GM03348 (cell line): ENCODE data around the gene CHODL.

ENCODE experiments used
- DNase-seq: peaks from one replicate; pipeline ENCODE4 v3.0.0; 2012; ENCODE audit warnings: low spot score

Gene CHODL, protein sequence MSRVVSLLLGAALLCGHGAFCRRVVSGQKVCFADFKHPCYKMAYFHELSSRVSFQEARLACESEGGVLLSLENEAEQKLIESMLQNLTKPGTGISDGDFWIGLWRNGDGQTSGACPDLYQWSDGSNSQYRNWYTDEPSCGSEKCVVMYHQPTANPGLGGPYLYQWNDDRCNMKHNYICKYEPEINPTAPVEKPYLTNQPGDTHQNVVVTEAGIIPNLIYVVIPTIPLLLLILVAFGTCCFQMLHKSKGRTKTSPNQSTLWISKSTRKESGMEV

GRCh38 chr21:18244671-18245463 lies at the start of gene CHODL:
Gene CHODL, plus strand, starts transcription at chr21:18244833. Its CDS starts 391 bp downstream, at chr21:18245224.
- DNase-seq = no peak

DNA sequence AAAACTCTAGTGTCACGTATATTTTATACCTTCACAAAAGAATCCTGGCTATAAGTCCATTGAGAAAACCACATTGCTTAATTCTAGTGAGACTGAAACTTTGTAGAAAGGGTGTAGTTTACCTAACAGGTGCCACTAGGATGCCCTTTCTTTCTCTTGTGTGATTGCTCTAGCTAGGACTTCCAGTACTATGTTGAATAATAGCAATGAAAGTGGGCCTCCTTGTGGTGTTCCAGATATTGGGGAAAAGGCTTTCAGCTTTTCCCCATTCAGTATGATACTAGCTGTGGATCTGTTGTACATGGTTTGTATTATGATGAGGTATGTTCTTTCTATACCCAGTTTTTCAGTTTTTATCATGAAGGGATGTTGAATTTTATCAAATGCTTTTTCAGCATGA lies 39.7 kb upstream of the CHODL start:
- no peak for DNase-seq

GRCh38 chr21:18218331-18218730 lies 26.3 kb upstream of the CHODL start:
- DNase-seq = no peak

GRCh38 chr21:18220498-18220897 lies 24.1 kb upstream of the CHODL start:
- no peak for DNase-seq

DNA sequence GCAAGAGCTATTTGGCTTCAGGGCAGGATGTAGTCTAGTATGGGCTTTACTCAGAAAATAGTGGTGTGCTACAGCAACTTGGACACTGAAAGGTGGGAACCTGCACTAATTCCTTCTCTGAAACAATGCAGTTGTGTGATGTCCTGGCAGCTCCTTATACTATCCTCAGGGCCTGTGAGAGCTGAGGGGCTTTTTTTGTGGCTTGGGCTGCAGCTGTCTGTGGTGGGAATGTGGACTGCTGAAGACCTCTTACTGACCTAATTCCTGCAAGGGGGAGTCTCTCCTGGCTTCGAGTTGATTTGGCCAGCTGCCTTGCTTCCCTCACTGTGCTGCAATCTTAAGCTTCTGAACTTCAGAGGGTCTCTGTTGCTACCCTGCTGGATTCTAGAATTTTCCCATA lies 22.3 kb upstream of the CHODL start:
- DNase-seq = no peak

GRCh38 chr21:18228060-18228739 lies 16.4 kb upstream of the CHODL start:
- no peak for DNase-seq

DNA sequence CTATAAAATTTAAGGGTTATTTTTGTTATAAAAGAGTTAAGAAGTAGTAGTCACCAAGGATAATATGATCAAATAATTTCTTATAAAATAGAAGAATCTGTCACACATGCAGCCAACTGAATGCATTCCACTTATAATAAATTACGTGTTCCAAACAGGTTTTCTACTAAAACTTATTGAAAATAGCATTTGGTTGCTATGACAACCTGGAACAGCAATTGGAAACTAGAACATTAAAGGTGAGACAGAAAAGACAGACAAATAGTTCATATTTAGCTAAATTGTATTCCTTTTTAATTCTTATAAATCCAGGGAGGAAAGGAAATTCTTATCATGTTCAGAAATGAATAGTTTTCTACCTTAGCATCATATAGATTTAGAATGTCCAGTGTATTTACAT lies 9.1 kb upstream of the CHODL start:
- DNase-seq = no peak

DNA sequence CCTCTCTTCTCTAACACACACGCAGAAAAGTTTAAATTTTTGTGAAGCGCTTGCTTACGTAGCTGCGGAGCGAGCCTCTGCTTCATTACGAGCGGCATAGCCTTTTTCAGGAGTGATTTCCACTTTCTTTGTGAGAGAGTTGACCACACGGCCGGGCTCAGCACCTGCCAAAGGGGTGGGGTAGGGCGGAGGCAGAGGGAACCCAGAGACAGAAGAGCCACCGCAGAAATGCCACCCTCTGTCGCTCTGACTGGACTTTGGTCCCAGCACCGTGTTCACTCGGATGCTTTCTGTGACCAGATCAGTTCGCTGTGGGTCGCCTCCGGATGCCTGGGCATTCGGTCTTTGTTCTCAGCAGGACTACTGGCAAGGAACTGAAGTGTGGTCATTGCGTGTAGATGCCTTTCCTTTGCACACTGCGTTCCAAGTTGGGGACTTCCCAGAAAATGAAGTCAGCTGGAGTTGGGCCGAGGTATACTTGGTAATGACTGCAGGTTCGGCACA lies 883 bp downstream of the CHODL start:
- no peak for DNase-seq

GRCh38 chr21:18248171-18248570 lies 3.5 kb downstream of the CHODL start:
- DNase-seq = no peak

DNA sequence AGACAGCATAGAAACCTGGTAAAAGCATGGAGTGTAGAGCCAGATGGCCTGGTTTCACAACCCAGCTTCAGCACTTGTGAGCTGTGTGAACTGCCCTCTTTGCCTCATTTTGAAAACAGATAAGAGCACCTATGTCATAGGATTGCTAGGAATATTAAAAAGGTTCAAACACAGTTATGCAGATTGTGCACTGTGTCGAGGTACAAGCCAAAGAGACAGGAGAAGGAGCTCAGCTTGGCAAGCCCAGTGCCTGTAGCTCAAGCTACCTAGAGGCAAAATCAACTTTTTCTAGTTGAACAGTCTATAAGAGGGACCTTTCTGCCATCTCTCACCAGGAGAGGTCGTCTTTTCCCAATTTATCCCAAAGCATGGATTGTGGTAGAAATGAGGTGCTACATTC lies 5.0 kb downstream of the CHODL start:
- DNase-seq = no peak

GRCh38 chr21:18251065-18251464 lies 6.4 kb downstream of the CHODL start:
- no peak for DNase-seq

DNA sequence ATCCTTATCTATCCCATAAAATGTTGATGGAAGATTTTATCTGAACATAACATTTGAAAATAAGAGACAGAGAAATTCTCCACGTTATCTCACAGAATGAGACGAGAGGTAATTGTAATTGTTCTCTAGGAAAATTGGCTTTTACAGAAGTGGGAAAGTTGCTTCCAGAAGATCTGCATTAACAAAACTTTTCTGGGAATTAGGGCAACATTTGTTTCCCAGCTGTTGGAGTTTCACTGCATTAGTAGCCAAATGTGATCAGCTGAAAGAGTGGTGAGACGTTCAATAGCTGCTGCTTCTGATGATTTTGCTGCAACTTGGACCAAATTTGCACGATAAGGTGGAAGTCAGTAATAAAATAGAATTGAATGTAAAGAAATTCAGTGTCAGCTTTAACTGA lies 7.6 kb downstream of the CHODL start:
- DNase-seq = no peak

- no peak for DNase-seq
Measured at GRCh38 chr21:18252680-18253079, 8.0 kb downstream of the CHODL start.

DNA sequence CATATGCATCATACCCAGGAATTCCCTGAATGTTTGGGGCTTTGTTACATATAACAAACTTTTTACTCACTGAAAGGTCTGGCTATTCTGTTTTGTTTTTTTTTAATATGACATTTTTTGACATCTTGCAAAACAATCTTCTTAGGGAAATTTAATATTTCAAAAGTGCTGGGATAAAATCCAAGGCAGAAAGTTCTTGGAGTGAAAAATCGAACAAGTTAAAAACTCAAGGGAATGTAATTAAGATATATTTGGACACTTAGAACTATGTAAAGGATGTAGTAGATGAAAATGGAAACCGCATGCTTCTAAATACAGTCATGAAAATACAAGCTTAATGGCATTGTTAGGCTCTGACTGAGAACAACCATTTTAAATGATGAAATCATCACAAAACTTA lies 8.6 kb downstream of the CHODL start:
- no peak for DNase-seq

DNA sequence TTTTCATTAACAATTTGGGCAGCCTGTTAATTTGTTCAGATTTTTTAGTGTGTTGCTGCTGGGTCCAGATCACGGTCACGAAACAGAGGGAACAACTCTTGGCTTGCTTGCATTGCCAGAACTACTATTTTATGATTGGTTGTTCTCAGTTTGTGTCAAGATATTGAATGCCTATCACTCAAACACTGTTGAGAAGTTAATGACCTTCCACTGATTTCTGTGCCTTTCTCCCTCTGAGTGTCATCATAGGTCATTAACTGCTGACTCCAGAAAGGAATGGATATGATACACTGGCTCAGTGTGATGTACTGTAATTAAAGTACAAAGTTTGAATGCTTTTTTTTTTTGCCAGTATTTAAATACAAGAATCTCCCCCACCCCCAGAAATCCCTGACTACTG lies 9.2 kb downstream of the CHODL start:
- no peak for DNase-seq

- DNase-seq = no peak
Measured at GRCh38 chr21:18265944-18266343, 21.3 kb downstream of the CHODL start.

- DNase-seq = no peak
Measured at GRCh38 chr21:18267496-18267895, 22.9 kb downstream of the CHODL start.

DNA sequence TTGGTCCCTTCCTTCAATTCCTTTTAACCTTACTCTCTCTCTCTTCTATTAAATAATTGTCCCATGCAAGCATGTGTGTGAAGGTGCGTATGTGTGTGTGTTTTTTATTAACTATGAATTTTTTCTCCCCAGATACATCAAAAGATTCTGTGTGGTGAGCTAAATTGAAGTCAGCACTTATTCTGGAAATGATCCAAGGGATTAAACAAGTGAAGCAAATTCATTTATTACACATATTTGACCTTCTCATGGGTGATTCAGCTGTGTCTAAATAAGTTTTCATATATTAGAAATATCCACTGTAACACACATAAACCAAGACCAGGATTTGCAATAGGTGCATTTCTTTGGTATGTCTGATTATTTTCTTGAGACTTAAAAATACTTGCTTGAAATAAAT lies 24.3 kb downstream of the CHODL start:
- DNase-seq = no peak

GRCh38 chr21:18269856-18270255 lies 25.2 kb downstream of the CHODL start:
- DNase-seq = no peak

DNA sequence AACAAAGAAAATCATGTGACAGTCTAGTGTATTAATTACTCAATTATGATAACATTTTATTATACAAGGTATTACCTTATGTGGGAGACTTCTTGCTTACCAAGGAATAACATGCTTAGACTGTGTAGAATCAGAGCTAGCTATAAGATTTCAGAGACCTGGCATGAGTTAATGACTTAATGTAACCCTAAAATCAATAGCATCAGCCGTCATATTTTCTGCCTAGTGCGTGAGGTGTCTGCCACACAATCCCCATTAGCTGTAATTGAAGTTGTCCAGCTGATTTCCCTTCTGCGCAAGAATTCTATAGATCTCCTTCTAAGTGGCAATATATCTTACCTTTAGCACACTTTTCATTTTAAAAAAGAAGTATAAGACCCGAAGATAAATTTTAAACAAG lies 28.8 kb downstream of the CHODL start:
- DNase-seq = no peak

DNA sequence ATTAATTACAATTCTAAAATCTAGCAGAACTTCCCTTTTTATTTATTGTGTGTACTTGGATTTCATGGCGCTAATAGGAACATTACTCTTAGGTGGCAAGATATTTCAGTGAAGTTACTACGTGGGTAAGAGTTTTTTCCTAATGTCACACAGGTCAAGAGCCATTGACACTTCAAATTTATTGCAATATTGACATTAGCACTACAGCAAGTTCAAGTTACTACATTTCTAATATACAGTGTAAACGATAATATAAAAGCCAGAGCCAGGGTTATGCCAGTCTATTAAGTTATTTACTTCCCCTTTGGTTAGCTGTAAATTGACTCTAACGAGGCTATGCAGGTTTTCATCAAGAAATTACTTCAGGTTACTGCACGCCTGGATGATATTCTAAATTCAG lies 29.7 kb downstream of the CHODL start:
- no peak for DNase-seq

DNA sequence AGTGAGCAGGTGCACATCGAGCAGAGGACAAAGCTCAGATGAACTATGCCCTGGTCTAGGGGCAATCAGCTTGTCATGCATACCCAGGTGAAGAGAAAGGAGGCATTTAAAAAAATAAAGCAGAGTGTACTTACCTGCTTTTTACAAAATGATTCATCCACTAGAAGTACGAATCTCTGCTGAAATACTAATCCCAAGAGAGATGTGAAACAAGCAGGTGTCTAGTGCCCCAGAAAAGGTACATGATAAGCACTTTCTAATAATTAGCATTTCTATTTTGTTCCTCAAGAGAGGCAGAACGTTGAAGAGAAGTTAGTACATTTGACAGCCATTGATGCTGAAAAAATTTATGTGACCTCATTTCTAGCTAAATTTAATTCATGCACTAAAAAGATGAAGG lies 31.1 kb downstream of the CHODL start:
- DNase-seq = no peak

- no peak for DNase-seq
Measured at GRCh38 chr21:18285379-18285778, 40.7 kb downstream of the CHODL start.
